Effector CD4-positive, alpha-beta T cell (primary cell): ENCODE data around the gene KIAA1217.

Experiments
- DNase-seq: peaks from one replicate; pipeline ENCODE4 v3.0.0-alpha.2; 2020

KIAA1217 gene

GRCh38 chr10:24448351-24448999 lies 239.5 kb downstream of the KIAA1217 start:
- no peak for DNase-seq

- DNase-seq = no peak
These were observed 240.4 kb downstream of the KIAA1217 start for GRCh38 chr10:24449321-24449740.

GRCh38 chr10:24449769-24450310 lies 240.9 kb downstream of the KIAA1217 start:
- no peak for DNase-seq

GRCh38 chr10:24451325-24451820 lies 242.4 kb downstream of the KIAA1217 start:
- no peak for DNase-seq

- no peak for DNase-seq
These were observed 243.1 kb downstream of the KIAA1217 start for GRCh38 chr10:24452030-24452429.

- no peak for DNase-seq
These were observed 244.5 kb downstream of the KIAA1217 start for GRCh38 chr10:24453404-24453830.

GRCh38 chr10:24453973-24454372 lies 245.0 kb downstream of the KIAA1217 start:
- no peak for DNase-seq

GRCh38 chr10:24455447-24455846 lies 246.5 kb downstream of the KIAA1217 start:
- DNase-seq = no peak

- DNase-seq = no peak
These were observed 247.4 kb downstream of the KIAA1217 start for GRCh38 chr10:24456322-24456721.

- no peak for DNase-seq
These were observed 248.9 kb downstream of the KIAA1217 start for GRCh38 chr10:24457661-24458318.

GRCh38 chr10:24459836-24460235 lies 250.9 kb downstream of the KIAA1217 start:
- no peak for DNase-seq

- DNase-seq = no peak
These were observed 253.4 kb downstream of the KIAA1217 start for GRCh38 chr10:24462291-24462813.

- DNase-seq = no peak
These were observed 254.1 kb downstream of the KIAA1217 start for GRCh38 chr10:24462889-24463552.

GRCh38 chr10:24463611-24464426 lies 254.9 kb downstream of the KIAA1217 start:
- no peak for DNase-seq

GRCh38 chr10:24465124-24465874 lies 256.4 kb downstream of the KIAA1217 start:
- DNase-seq = no peak

- DNase-seq = peak; percentile 11
These were observed 257.2 kb downstream of the KIAA1217 start for GRCh38 chr10:24465891-24466818.

- no peak for DNase-seq
These were observed 258.2 kb downstream of the KIAA1217 start for GRCh38 chr10:24467136-24467535.

- DNase-seq = no peak
These were observed 258.7 kb downstream of the KIAA1217 start for GRCh38 chr10:24467605-24468004.

- no peak for DNase-seq
These were observed 259.4 kb downstream of the KIAA1217 start for GRCh38 chr10:24468281-24468751.

GRCh38 chr10:24469993-24470392 lies 261.1 kb downstream of the KIAA1217 start:
- no peak for DNase-seq
